Transverse colon (tissue), 4 donors: ENCODE measurements around the gene FCHSD2.

Experiments used
- CTCF ChIP-seq, 5 experiments: fragments of 200-600 bp in 3 of 5; fragments of 450-650 bp in 2 of 5; sonication (generic) in 3 of 5; IDR thresholded peaks; 1 replicate in 2 of 5; 2 replicates in 3 of 5; pipeline ENCODE4 v1.5.1; 2016 to 2017; ENCODE audit warnings: antibody characterized with exemption in 5 of 5, inconsistent platforms in 3 of 5, mild to moderate bottlenecking in 2 of 5, moderate library complexity in 1 of 5
- POLR2AphosphoS5 ChIP-seq, 3 donors: sonication (generic); formaldehyde crosslinking; IDR thresholded peaks; one replicate each; pipeline ENCODE4 v1.6.1; 2016; ENCODE audit warnings: antibody characterized with exemption in 3 of 3

GRCh38 chr11:73124800-73125199, 17.3 kb downstream of the FCHSD2 start:
- TF ChIP-seq POLR2AphosphoS5 (IDR thresholded peaks at IDR 0.05): no peak
- no peak for TF ChIP-seq CTCF (IDR thresholded peaks at IDR 0.05)
